Measurements from ENCODE around the gene CHD1. TPM values are rescaled to one million over a fixed set of nuclear protein-coding genes. Genes with fewer than 3 reads are reported as not detected.

CHD1 gene
- total RNA-seq, 1 donor from 2014 or later = 34.2 TPM

DNA sequence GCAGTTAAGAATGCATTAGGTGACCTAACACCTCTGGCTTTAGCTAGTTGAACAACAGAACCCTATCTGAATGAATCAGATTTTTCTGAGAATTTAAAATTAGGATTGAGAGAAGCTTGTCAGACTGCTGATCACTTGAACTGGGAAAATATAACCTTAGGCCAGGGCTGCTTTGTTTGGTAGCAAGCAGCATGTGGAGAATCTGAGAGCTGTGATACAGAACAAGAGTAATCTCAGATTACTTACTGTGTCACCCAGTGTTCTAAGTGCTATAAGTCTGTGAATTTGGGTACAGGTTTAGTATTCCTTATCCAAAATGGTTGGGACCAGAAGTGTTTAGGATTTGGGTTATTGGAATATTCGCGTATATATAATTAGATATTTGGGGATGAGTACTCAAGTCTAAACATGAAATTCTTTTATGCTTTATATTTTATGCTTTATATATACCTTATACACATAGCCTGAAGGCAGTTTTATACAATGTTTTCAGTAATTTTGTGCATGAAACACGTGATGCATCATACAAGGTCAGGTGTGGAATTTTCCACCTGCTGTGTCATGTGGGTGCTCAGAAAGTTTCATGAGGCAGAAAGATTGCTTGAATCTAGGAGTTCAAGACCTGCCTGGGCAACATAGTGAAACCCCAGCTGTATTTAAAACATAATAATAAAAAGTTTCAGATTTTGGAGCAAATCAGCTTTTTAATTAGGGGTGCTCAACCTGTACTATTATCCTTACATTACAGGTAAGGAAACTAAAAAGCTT lies 8.3 kb upstream of the CHD1 start:
- Mint-ChIP-seq H3K9me3 (ENCODE audit: unreplicated experiment) (no peaks in the 10 kb centered on the region), H3K27me3 (ENCODE audit: unreplicated experiment) (no peaks in the 10 kb centered on the region), H3K4me1 (ENCODE audit: low read depth, unreplicated experiment) (peaks cover 12% of the 10 kb centered on the region), H3K4me3 (ENCODE audit: unreplicated experiment) (no peak overlapping the region), H3K27ac (ENCODE audit: unreplicated experiment) (no peak overlapping the region), H3K36me3 (ENCODE audit: unreplicated experiment) (no peaks in the 10 kb centered on the region)
- TF ChIP-seq, protein P1, sequence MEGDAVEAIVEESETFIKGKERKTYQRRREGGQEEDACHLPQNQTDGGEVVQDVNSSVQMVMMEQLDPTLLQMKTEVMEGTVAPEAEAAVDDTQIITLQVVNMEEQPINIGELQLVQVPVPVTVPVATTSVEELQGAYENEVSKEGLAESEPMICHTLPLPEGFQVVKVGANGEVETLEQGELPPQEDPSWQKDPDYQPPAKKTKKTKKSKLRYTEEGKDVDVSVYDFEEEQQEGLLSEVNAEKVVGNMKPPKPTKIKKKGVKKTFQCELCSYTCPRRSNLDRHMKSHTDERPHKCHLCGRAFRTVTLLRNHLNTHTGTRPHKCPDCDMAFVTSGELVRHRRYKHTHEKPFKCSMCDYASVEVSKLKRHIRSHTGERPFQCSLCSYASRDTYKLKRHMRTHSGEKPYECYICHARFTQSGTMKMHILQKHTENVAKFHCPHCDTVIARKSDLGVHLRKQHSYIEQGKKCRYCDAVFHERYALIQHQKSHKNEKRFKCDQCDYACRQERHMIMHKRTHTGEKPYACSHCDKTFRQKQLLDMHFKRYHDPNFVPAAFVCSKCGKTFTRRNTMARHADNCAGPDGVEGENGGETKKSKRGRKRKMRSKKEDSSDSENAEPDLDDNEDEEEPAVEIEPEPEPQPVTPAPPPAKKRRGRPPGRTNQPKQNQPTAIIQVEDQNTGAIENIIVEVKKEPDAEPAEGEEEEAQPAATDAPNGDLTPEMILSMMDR (IDR thresholded peaks at IDR 0.05; ENCODE audit: partially characterized antibody, unreplicated experiment) = no peak
- DNase-seq = no peak

DNA sequence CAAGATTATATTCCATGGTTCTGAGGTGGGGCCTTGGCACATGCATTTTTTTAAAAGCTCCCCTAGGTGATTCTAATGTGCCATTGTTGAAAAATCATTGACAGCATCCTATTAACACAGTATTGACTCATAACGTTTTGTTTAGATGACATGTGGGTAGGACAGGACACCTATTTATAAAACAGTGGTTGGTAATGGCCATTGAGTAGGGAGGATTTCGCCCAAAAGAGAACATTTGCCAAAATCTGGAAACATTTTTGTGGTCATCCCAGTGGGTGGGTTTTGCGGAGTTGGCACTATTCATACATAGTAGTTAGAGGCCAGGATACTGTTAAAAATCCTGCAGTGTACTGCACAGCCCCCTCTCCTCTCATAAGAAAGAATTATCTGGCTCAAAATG lies 6.4 kb upstream of the CHD1 start:
- no peak overlapping the region for H3K4me3 Mint-ChIP-seq (ENCODE audit: unreplicated experiment)
- H3K27me3 Mint-ChIP-seq (ENCODE audit: unreplicated experiment) = no peaks in the 10 kb centered on the region
- TF ChIP-seq, protein P1 (IDR thresholded peaks at IDR 0.05; ENCODE audit: partially characterized antibody, unreplicated experiment) = no peak

GRCh38 chr5:98934546-98934945 lies 5.7 kb upstream of the CHD1 start:
- DNase-seq = no peak
- peaks cover 7% of the 10 kb centered on the region for H3K9me3 Mint-ChIP-seq (ENCODE audit: unreplicated experiment)
- no peak overlapping the region for H3K27ac Mint-ChIP-seq (ENCODE audit: unreplicated experiment)
- TF ChIP-seq, protein P1 (IDR thresholded peaks at IDR 0.05; ENCODE audit: partially characterized antibody, unreplicated experiment) = no peak
- H3K27me3 Mint-ChIP-seq (ENCODE audit: unreplicated experiment) = peaks cover 1% of the 10 kb centered on the region
- peaks cover 2% of the 10 kb centered on the region for H3K4me1 Mint-ChIP-seq (ENCODE audit: low read depth, unreplicated experiment)
- H3K36me3 Mint-ChIP-seq (ENCODE audit: unreplicated experiment) = no peaks in the 10 kb centered on the region
- no peak overlapping the region for H3K4me3 Mint-ChIP-seq (ENCODE audit: unreplicated experiment)

More for the DNA sequence above, 6.4 kb upstream of the CHD1 start:
- Mint-ChIP-seq H3K9me3 (ENCODE audit: unreplicated experiment) (no peaks in the 10 kb centered on the region), H3K4me1 (ENCODE audit: low read depth, unreplicated experiment) (peaks cover under 1% of the 10 kb centered on the region), H3K27ac (ENCODE audit: unreplicated experiment) (no peak overlapping the region), H3K36me3 (ENCODE audit: unreplicated experiment) (no peaks in the 10 kb centered on the region)
- DNase-seq = no peak

- H3K27me3 Mint-ChIP-seq (ENCODE audit: unreplicated experiment) = peaks cover 6% of the 10 kb centered on the region
- H3K4me3 Mint-ChIP-seq (ENCODE audit: unreplicated experiment) = no peak overlapping the region
Observed at GRCh38 chr5:98933445-98934072, 4.8 kb upstream of the CHD1 start.

More at GRCh38 chr5:98933445-98934072, 4.8 kb upstream of the CHD1 start:
- Mint-ChIP-seq H3K36me3 (ENCODE audit: unreplicated experiment) (no peaks in the 10 kb centered on the region), H3K9me3 (ENCODE audit: unreplicated experiment) (peaks cover 8% of the 10 kb centered on the region), H3K27ac (ENCODE audit: unreplicated experiment) (no peak overlapping the region), H3K4me1 (ENCODE audit: low read depth, unreplicated experiment) (peaks cover 2% of the 10 kb centered on the region)
- TF ChIP-seq, protein P1 (IDR thresholded peaks at IDR 0.05; ENCODE audit: partially characterized antibody, unreplicated experiment) = no peak
- DNase-seq = no peak
